ENCODE data around the gene RFFL.
A peak's percentile ranks its signal among the peaks of the same experiment; 100 is the strongest.
"Not testable (repeated sequence)": the region's sequence is repeated elsewhere in the genome, so short reads cannot be mapped to it uniquely, and the experiment has no call there.

RFFL gene, protein sequence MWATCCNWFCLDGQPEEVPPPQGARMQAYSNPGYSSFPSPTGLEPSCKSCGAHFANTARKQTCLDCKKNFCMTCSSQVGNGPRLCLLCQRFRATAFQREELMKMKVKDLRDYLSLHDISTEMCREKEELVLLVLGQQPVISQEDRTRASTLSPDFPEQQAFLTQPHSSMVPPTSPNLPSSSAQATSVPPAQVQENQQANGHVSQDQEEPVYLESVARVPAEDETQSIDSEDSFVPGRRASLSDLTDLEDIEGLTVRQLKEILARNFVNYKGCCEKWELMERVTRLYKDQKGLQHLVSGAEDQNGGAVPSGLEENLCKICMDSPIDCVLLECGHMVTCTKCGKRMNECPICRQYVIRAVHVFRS

DNA sequence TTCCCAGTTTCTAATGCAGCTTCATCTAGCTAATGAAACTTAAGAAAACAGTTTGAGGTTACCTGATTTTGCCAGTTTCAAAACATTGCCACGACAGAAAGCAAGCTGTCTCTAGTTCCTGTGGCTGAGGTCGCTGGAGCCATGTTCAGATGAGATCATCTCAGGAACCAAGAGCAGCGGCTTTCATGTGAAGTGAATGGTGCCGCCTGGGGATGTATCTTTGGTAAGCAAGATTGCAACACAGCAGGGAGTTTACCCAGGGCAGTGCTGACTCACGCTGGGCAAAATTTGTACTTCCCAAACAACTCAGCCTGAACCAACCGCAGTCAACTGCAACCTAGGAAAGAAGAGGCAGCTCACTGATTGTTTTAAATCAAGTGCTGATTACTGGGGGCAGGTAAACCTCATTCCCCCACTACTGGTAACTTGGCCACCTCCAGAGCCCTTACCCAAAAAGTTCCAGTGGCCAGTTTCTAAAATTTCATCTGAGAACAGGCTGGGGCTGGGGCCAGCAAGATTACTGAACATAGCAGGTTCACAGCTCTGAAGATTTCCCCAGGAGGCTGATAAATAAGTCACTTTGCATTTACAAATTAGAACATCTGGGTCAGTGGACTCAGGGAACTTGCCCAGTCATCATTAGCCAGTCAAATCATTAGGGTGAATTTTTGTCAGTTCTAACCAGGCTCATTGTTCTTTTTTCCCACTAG lies at the start of gene RFFL:
Gene RFFL, minus strand, starts transcription at position 194 of the 710 bp plus-strand sequence. CDS start 37,154 bp downstream, outside the sequence.
- peak; percentile 86 for DNase-seq (ENCODE audit: low read depth)

DNA sequence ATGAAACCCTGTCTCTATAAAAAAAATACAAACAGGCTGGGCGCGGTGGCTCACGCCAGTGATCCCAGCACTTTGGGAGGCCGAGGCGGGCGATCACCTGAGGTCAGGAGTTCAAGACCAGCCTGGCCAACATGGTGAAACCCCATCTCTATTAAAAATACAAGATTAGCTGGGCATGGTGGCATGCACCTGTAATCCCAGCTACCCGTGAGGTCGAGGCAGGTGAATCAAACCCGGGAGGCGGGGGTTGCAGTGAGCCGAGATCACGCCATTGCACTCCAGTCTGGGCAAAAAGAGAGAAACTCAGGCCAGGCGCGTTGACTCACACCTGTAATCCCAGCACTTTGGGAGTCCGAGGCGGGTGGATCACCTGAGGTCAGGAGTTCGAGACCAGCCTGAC lies 47.3 kb upstream of the RFFL start:
- DNase-seq (ENCODE audit: low read depth) = not testable (repeated sequence)

- no peak for DNase-seq (ENCODE audit: low read depth)
Observed at GRCh38 chr17:35104844-35105450, 41.4 kb upstream of the RFFL start.

DNA sequence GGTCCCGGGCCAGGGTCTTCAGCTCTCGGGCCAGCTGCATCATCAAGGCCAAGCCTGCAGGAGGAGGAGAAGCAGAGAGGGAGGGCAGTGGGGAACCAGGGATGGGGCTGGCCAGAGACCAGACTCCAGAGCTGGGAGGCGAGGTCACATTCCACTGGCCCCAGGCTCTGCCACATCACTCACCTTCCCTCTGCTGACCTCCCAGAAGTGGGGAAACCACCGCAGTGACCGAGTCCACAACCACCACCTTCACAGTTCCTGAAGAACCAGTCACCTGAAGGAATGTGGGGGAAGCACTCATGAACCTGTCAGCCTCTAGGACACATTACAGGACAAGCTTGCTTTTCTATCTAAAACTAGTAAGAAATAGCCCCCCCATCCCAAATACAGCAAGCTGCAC lies 39.8 kb upstream of the RFFL start:
- DNase-seq (ENCODE audit: low read depth) = no peak

- no peak for DNase-seq (ENCODE audit: low read depth)
Observed at GRCh38 chr17:35101725-35102124, 38.2 kb upstream of the RFFL start.

- no peak for DNase-seq (ENCODE audit: low read depth)
Observed at GRCh38 chr17:35101036-35101435, 37.5 kb upstream of the RFFL start.

DNA sequence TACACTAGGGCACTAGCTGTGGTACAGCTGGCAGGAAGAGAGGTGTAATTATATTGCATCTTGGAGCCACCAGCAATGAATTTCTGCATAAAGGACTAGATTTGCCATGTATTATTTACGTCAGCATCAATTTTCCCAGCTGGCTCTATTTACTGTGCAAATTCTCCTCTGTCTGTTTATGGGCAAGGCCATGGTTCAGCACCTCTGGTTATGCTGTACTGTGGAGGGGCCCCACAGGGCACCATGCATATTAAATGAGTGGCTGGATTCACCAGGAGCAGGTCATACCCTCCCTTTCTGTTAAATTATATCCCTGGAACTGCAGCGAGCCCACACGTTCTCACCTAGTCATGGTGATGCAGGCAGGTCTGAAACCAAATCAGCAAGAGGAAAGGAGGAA lies 36.4 kb upstream of the RFFL start:
- DNase-seq (ENCODE audit: low read depth) = no peak

DNA sequence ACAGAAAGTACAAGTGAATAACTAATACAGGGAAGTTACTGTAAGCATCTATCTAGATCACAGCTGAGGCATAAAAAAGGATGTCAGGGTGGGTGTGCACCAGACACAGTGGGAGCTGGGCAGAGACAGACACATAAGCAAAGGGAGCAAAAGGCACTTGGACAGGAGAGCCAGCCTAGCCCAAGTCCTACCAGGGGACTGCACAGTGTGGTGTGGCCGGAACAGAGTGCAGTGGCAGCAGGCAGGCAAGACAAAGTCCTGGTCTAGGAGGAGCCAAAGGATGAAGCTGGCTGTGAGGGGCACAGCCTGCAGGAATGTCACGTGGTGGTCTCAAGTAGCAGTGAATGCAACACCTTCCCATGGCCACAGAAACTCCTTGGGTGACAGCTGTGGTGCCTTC lies 34.3 kb upstream of the RFFL start:
- DNase-seq (ENCODE audit: low read depth) = no peak

GRCh38 chr17:35095741-35096140 lies 32.2 kb upstream of the RFFL start:
- no peak for DNase-seq (ENCODE audit: low read depth)

DNA sequence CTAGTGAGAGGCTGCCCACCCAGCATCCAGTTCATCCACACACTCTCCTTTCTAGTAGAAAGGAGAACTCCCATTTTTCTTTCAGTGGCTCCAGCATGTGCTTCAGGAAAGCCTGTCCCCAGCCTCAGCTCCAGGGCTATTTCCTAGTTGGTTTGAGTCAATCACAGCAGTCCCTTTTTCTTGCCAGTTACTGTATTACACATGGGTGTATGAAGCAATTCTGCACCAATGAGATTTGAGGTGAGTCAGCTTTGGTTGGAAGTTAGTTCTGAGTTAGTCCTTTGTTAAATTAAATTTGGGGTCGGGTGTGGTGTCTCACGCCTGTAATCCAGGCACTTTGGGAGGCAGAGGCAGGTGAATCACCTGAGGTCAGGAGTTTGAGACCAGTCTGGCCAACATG lies 31.4 kb upstream of the RFFL start:
- DNase-seq (ENCODE audit: low read depth) = no peak

DNA sequence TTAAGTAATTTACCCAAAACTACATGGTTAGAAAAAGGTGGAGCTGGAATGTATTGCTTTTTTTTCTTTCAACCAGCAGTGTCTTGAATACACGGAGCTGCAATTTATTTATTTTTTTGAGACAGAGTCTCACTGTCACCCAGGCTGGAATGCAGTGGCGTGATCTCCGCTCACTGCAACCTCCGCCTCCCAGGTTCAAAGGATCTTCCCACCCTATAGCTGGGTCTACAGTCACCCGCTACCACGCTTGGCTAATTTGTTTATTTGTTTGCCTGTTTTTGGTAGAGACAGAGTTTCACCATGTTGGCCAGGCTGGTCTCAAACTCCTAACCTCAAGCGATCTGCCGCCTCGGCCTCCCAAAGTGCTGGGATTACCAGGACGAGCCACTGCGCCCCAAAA lies 27.2 kb upstream of the RFFL start:
- not testable (repeated sequence) for DNase-seq (ENCODE audit: low read depth)

DNA sequence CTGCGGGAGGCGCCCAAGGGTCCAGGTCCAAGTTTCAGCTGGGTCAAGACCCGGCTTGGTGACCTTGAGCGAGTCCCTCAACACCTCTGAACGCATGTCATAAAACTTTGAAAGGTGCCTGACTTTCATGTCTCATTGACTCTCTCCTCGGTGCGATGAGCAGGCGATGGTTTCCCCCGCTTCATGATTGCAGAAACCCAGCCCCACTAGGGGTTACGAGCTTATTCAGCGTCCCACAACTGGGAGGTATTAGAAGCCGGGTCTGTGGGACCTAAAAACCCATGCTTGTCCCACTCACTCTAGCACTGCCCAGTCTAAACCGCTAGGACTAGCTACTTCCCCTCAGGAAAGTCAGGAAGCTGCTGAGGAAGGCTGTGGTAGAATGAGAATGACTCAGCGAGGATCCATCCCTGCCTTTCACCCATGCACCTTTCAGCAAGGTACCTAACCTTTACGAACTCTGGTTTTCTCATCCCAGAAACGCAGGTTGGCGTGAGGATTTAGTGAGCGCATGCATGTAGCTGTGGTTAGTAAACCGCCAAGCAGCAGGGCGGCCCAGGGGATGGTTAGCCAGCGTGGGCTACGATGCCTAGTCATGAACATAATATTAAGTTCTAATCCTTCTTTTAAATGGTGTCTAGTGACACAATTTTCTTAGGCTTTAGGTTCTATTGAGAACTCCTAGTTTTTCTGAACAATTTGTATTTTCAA lies 26.2 kb upstream of the RFFL start:
- DNase-seq (ENCODE audit: low read depth) = no peak

DNA sequence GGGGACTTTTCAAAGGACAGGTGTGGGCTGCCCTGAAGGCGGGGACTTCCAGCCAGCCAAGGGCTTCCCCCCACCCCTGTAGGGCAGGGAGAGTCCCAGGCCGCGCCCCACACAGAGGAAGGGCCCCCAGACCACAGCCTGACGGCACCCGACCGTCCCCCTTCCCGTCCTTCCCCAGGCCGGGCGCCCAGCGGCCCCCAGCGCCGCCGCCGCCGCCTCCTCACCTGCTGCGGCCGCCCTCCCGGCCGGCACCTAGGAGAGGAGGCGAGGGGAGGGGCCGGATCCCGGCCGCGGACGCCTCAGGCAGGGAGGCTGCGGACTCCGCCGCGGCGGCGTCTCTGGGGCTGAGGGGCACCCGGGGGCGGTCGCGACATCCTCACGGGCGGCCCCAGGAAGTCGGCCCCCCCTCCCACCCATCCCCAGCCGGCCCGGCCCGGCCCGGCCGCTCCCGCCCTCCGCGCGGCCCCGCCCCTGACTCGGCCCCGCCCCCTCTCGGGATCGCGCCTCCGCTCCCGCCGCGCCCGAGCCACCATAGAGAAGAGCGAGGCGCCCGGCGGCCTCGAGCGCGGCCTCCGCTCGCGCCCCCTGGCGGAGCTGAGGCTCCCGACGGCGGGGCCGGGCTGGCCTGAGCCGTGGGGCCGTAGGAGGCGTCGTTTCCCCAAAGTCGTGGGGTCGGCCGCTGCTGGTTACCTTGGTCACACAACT lies 25.5 kb upstream of the RFFL start:
- DNase-seq (ENCODE audit: low read depth) = peak; percentile 88

DNA sequence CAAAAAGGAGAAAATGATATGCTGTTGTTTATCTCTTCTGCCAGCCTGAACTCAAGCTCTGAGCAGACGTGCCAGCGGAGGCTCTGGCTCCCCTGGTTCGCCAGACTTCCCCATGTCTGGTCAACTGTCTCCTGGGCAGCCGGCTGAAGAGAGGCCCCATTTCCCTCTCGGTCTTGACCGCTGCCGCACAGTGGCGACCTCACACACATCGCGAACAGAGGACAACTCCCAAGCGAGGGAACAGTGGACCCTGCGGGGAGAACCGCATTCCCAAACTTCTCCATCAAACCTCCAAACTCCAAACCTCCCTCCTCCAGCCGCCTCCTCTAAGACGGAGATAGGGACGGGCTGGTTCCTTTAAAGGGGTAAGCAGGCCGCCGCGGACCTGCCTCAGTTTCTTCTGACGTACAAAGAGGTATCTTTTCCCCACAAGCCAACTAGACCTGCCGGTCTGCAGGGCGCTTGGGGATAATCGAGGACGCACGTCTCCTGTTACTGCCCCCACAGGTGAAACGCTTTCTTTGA lies 24.9 kb upstream of the RFFL start:
- DNase-seq (ENCODE audit: low read depth) = no peak

DNA sequence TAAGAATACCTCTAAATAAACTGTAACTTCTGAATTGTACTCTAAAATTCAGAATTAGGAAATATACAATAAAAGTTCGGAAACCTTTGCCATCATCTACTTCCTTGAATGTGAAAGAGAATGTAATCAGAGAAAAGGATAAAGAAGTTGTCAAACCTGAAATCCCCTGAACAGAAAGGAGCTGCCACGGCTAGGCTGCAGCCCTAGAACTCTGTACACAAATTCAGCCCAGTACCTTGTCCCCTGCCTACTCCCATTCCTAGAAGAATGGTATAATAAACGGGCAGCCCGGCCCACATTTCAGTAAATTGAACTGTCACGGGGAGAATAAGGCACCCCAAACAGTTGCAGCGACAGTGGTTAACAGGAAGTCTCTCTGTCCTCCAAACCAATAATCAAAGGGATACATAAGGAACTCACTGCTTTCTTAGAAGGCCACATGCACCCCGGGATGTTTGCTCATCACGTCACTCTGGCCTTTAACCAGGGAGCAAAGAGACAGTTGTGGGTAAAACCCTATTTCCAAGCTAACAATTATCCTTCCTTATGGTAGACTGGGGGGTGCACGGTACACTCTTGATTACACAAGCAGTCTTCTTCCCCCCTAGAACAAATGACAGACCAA lies 24.3 kb upstream of the RFFL start:
- no peak for DNase-seq (ENCODE audit: low read depth)

DNA sequence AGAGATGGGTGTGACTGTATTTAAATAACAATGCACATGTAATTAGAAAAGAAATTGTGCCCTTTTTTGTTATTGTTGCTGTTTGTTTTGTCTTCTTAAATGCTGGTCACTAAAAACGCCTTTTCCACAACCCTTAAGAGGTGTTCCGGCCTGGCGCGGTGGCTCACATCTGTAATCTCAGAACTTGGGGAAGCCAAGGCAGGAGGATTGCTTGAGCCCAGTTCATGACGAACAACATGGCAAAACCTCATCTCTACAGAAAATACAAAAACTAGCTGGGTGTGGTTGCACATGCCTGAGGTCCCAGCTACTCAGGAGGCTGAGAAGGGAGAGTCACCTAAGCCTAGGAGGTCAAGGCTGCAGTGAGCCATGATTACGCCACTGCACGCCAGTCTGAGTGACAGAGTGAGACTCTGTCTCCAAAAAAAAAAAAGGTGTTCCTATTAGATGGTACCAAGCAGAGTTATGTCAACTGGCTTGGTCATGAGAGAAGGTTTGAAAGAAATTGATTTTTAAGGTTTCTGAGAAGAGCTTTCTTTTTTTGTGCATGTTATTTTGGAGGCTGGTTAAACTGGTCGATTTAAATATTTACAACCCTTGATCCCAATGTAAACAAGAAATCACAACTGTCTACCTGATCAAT lies 23.5 kb upstream of the RFFL start:
- no peak for DNase-seq (ENCODE audit: low read depth)

- DNase-seq (ENCODE audit: low read depth) = no peak
Observed at GRCh38 chr17:35086164-35086563, 22.7 kb upstream of the RFFL start.

- DNase-seq (ENCODE audit: low read depth) = no peak
Observed at GRCh38 chr17:35084987-35085386, 21.5 kb upstream of the RFFL start.

GRCh38 chr17:35083071-35083470 lies 19.6 kb upstream of the RFFL start:
- DNase-seq (ENCODE audit: low read depth) = no peak

- no peak for DNase-seq (ENCODE audit: low read depth)
Observed at GRCh38 chr17:35082073-35082657, 18.7 kb upstream of the RFFL start.

All from T-helper 22 cell (primary cell).